ENCODE data around the gene PIP5KL1.

Gene PIP5KL1

GRCh38 chr9:127944586-127945218 lies 14.1 kb upstream of the PIP5KL1 start:
- no peak for TF ChIP-seq ZNF70 (CRISPR knock-in tag; IDR thresholded peaks at IDR 0.05)
- TF ChIP-seq RARB (CRISPR knock-in tag; IDR thresholded peaks at IDR 0.05) = no peak
- TF ChIP-seq BACH2 (CRISPR knock-in tag; IDR thresholded peaks at IDR 0.05; ENCODE audit: borderline replicate concordance) = no peak
- no peak for TF ChIP-seq ISL1 (CRISPR knock-in tag; IDR thresholded peaks at IDR 0.05)
- TF ChIP-seq OSR1 (CRISPR knock-in tag; IDR thresholded peaks at IDR 0.05) = no peak
- no peak for TF ChIP-seq ZNF8 (CRISPR knock-in tag; IDR thresholded peaks at IDR 0.05)
- TF ChIP-seq, protein P1, sequence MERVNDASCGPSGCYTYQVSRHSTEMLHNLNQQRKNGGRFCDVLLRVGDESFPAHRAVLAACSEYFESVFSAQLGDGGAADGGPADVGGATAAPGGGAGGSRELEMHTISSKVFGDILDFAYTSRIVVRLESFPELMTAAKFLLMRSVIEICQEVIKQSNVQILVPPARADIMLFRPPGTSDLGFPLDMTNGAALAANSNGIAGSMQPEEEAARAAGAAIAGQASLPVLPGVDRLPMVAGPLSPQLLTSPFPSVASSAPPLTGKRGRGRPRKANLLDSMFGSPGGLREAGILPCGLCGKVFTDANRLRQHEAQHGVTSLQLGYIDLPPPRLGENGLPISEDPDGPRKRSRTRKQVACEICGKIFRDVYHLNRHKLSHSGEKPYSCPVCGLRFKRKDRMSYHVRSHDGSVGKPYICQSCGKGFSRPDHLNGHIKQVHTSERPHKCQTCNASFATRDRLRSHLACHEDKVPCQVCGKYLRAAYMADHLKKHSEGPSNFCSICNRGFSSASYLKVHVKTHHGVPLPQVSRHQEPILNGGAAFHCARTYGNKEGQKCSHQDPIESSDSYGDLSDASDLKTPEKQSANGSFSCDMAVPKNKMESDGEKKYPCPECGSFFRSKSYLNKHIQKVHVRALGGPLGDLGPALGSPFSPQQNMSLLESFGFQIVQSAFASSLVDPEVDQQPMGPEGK (CRISPR knock-in tag; IDR thresholded peaks at IDR 0.05; ENCODE audit: borderline replicate concordance) = no peak
- no peak for TF ChIP-seq ZFP3 (CRISPR knock-in tag; IDR thresholded peaks at IDR 0.05)
- no peak for TF ChIP-seq ARNTL (CRISPR knock-in tag; IDR thresholded peaks at IDR 0.05; ENCODE audit: borderline replicate concordance, low read depth)
- TF ChIP-seq, protein P2, sequence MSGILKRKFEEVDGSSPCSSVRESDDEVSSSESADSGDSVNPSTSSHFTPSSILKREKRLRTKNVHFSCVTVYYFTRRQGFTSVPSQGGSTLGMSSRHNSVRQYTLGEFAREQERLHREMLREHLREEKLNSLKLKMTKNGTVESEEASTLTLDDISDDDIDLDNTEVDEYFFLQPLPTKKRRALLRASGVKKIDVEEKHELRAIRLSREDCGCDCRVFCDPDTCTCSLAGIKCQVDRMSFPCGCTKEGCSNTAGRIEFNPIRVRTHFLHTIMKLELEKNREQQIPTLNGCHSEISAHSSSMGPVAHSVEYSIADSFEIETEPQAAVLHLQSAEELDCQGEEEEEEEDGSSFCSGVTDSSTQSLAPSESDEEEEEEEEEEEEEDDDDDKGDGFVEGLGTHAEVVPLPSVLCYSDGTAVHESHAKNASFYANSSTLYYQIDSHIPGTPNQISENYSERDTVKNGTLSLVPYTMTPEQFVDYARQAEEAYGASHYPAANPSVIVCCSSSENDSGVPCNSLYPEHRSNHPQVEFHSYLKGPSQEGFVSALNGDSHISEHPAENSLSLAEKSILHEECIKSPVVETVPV (CRISPR knock-in tag; IDR thresholded peaks at IDR 0.05) = no peak
- TF ChIP-seq ZC3H10 (CRISPR knock-in tag; IDR thresholded peaks at IDR 0.05) = no peak
- TF ChIP-seq POU6F1 (CRISPR knock-in tag; IDR thresholded peaks at IDR 0.05; ENCODE audit: borderline replicate concordance, low read depth) = no peak
- no peak for TF ChIP-seq ESRRG (CRISPR knock-in tag; IDR thresholded peaks at IDR 0.05)
- TF ChIP-seq ZNF565 (CRISPR knock-in tag; conservative IDR thresholded peaks at IDR 0.05; ENCODE audit: low read depth) = no peak
- no peak for TF ChIP-seq PPARA (CRISPR knock-in tag; IDR thresholded peaks at IDR 0.05; ENCODE audit: borderline replicate concordance)
- no peak for TF ChIP-seq SNAI2 (CRISPR knock-in tag; IDR thresholded peaks at IDR 0.05)
- no peak for ATAC-seq

DNA sequence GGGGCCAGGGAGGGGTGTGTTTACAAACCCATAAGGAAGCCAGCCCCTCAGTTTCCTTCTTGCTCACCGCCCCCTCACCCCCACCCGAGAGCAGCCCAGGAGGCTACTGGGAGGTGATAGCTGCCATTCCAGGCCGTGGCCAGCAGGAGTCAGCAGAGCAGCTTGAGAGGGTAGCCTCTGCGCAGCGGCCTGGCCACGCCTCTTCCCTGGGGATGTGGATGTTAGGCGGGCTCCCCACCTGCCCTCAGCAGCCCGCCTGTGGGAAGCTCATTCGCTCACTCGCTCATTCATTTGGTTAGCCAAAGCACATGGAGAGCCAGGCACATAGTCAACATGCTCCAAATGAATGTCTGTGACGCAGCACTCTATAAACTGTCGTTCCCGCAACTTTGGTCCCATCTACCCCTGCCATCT lies 13.2 kb upstream of the PIP5KL1 start:
- ATAC-seq = peak; percentile 93
- TF ChIP-seq, protein P3, sequence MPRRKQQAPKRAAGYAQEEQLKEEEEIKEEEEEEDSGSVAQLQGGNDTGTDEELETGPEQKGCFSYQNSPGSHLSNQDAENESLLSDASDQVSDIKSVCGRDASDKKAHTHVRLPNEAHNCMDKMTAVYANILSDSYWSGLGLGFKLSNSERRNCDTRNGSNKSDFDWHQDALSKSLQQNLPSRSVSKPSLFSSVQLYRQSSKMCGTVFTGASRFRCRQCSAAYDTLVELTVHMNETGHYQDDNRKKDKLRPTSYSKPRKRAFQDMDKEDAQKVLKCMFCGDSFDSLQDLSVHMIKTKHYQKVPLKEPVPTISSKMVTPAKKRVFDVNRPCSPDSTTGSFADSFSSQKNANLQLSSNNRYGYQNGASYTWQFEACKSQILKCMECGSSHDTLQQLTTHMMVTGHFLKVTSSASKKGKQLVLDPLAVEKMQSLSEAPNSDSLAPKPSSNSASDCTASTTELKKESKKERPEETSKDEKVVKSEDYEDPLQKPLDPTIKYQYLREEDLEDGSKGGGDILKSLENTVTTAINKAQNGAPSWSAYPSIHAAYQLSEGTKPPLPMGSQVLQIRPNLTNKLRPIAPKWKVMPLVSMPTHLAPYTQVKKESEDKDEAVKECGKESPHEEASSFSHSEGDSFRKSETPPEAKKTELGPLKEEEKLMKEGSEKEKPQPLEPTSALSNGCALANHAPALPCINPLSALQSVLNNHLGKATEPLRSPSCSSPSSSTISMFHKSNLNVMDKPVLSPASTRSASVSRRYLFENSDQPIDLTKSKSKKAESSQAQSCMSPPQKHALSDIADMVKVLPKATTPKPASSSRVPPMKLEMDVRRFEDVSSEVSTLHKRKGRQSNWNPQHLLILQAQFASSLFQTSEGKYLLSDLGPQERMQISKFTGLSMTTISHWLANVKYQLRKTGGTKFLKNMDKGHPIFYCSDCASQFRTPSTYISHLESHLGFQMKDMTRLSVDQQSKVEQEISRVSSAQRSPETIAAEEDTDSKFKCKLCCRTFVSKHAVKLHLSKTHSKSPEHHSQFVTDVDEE (CRISPR knock-in tag; IDR thresholded peaks at IDR 0.05) = no peak
- TF ChIP-seq GLIS3 (CRISPR knock-in tag; IDR thresholded peaks at IDR 0.05) = no peak
- TF ChIP-seq RARB (CRISPR knock-in tag; IDR thresholded peaks at IDR 0.05) = no peak
- no peak for TF ChIP-seq ZNF565 (CRISPR knock-in tag; conservative IDR thresholded peaks at IDR 0.05; ENCODE audit: low read depth)
- TF ChIP-seq TOX (CRISPR knock-in tag; IDR thresholded peaks at IDR 0.05; ENCODE audit: borderline replicate concordance) = no peak
- no peak for TF ChIP-seq PPARA (CRISPR knock-in tag; IDR thresholded peaks at IDR 0.05; ENCODE audit: borderline replicate concordance)
- TF ChIP-seq ZNF70 (CRISPR knock-in tag; IDR thresholded peaks at IDR 0.05) = no peak
- TF ChIP-seq, protein P2 (CRISPR knock-in tag; IDR thresholded peaks at IDR 0.05) = no peak

DNA sequence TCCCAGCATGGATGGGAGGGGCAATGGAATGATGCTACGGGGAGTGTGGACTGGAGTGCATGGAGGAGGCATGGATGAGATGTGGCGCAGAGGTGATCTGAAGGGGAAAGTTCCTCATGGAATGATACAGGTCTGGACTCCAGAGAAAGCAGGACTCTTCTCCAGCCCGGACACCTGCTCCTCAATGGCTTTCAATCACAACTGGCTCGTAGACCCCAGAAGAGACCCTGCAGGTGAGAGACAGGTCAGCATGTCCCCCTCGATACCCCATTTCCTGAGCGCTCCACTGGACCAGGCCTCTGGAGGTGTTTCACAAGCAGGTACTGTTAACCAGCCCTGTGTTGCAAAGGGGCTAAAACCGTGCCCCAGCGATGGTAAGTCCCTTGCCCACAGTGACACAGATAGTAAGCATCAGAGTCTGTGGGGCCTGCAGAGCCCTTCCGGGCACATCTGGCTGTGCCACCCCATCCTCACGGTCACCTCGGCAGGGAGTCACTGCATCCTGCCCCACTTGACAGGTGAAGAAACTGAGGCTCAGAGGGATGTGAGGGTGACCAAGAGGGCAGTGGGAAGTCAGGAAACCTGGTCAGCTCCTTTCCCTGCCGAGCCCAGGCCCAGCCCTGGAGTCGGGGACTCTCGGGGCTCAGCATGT lies 12.6 kb upstream of the PIP5KL1 start:
- peak; percentile 2; the same call in 1 of the 3 replicates for ATAC-seq
- TF ChIP-seq GLIS3 (CRISPR knock-in tag; IDR thresholded peaks at IDR 0.05) = no peak

Data from SK-N-SH treated with all-trans-retinoic acid at 6 μM for 48 hours (cell line).